Osteoblast (primary cell): Measurements from ENCODE around the gene SHISA9. TPM values are rescaled to one million over a fixed set of nuclear protein-coding genes. Genes with fewer than 3 reads are reported as not detected.

Source experiments
- DNase-seq: peaks from one replicate; pipeline ENCODE4 v3.0.0; 2011; ENCODE audit warnings: low spot score, mixed read lengths; ENCODE audit not compliant: insufficient read length; ENCODE audit errors: missing footprints
- H2AFZ ChIP-seq: 2 replicates; pipeline ENCODE4 v1.6.0; 2011; ENCODE audit warnings: mild to moderate bottlenecking, low read length
- H3K27ac ChIP-seq: 2 replicates; pipeline ENCODE4 v1.5.1; 2011; ENCODE audit warnings: mild to moderate bottlenecking, low read depth, low read length, moderate library complexity
- H3K27me3 ChIP-seq: 2 replicates; pipeline ENCODE4 v1.6.0; 2012; ENCODE audit warnings: mild to moderate bottlenecking, control low read depth, inconsistent platforms, low read length, moderate library complexity; ENCODE audit not compliant: insufficient read depth
- H3K36me3 ChIP-seq: 2 replicates; pipeline ENCODE4 v1.5.1; 2011; ENCODE audit warnings: mild to moderate bottlenecking, low read length, control low read depth, moderate library complexity; ENCODE audit not compliant: insufficient read depth
- H3K4me1 ChIP-seq: 2 replicates; pipeline ENCODE4 v1.5.1; 2011; ENCODE audit warnings: mild to moderate bottlenecking, low read length, control low read depth, moderate library complexity; ENCODE audit not compliant: insufficient read depth
- H3K4me2 ChIP-seq: 2 replicates; pipeline ENCODE4 v1.6.0; 2011; ENCODE audit warnings: mild to moderate bottlenecking, low read length; ENCODE audit not compliant: insufficient read depth
- H3K4me3 ChIP-seq: fragments of 200-600 bp; sonication (generic); 3 replicates; pipeline ENCODE4 v1.5.1; 2012; ENCODE audit warnings: mild to moderate bottlenecking, low read length, inconsistent platforms; ENCODE audit not compliant: insufficient read depth
- H3K79me2 ChIP-seq: 2 replicates; pipeline ENCODE4 v1.6.0; 2012; ENCODE audit warnings: mild to moderate bottlenecking, low read length, control low read depth, inconsistent platforms; ENCODE audit not compliant: insufficient read depth
- H3K9me3 ChIP-seq: 2 replicates; pipeline ENCODE4 v1.5.1; 2011; ENCODE audit warnings: low read depth, low read length, control low read depth
- H4K20me1 ChIP-seq: 2 replicates; pipeline ENCODE4 v1.6.0; 2012; ENCODE audit warnings: mild to moderate bottlenecking, low read length, control low read depth; ENCODE audit not compliant: insufficient read depth
- CTCF ChIP-seq: IDR thresholded peaks from 2 replicates; pipeline ENCODE4 v1.5.1; 2011; ENCODE audit warnings: mild to moderate bottlenecking, low read depth, low read length, moderate library complexity; ENCODE audit errors: extremely low read depth
- total RNA-seq: library from RNA; depleted of rRNA; stranded (reverse); fragments of >200 nt; gene quantifications from 2 replicates; pipeline ENCODE4 v1.2.3, GENCODE V29; 2012

The SHISA9 gene
- total RNA-seq, 1 donor = under 0.01 TPM

GRCh38 chr16:13269359-13269758 lies 368.0 kb downstream of the SHISA9 start:
- no peak overlapping the region for H3K27ac ChIP-seq

GRCh38 chr16:13269905-13270528 lies 368.6 kb downstream of the SHISA9 start:
- DNase-seq = no peak
- Histone ChIP-seq H3K27me3 (no peaks in the 10 kb centered on the region), H3K27ac (no peak overlapping the region), H3K9me3 (peaks cover 3% of the 10 kb centered on the region), H3K79me2 (no peaks in the 10 kb centered on the region), H3K4me3 (no peak overlapping the region), H3K4me1 (no peaks in the 10 kb centered on the region), H3K36me3 (no peaks in the 10 kb centered on the region), H3K4me2 (no peak overlapping the region), H2AFZ (no peak overlapping the region), H4K20me1 (no peaks in the 10 kb centered on the region)
- TF ChIP-seq CTCF = no peak

More at GRCh38 chr16:13269359-13269758, 368.0 kb downstream of the SHISA9 start:
- Histone ChIP-seq H3K36me3 (no peaks in the 10 kb centered on the region), H3K4me3 (no peak overlapping the region), H3K4me2 (no peak overlapping the region), H3K9me3 (no peaks in the 10 kb centered on the region), H4K20me1 (no peaks in the 10 kb centered on the region), H3K4me1 (no peaks in the 10 kb centered on the region), H3K27me3 (no peaks in the 10 kb centered on the region), H2AFZ (no peak overlapping the region), H3K79me2 (no peaks in the 10 kb centered on the region)
- no peak for TF ChIP-seq CTCF
- DNase-seq = no peak

GRCh38 chr16:13270602-13271001 lies 369.2 kb downstream of the SHISA9 start:
- Histone ChIP-seq H3K9me3 (peaks cover 3% of the 10 kb centered on the region), H2AFZ (no peak overlapping the region), H3K4me3 (no peak overlapping the region), H3K4me2 (no peak overlapping the region), H3K4me1 (no peaks in the 10 kb centered on the region), H3K79me2 (no peaks in the 10 kb centered on the region), H4K20me1 (no peaks in the 10 kb centered on the region), H3K27me3 (no peaks in the 10 kb centered on the region), H3K27ac (no peak overlapping the region), H3K36me3 (no peaks in the 10 kb centered on the region)
- no peak for DNase-seq
- TF ChIP-seq CTCF = no peak

- H3K27ac ChIP-seq = no peak overlapping the region
- peaks cover 2% of the 10 kb centered on the region for H3K9me3 ChIP-seq
- H3K4me2 ChIP-seq = no peak overlapping the region
- TF ChIP-seq CTCF = no peak
- H3K4me1 ChIP-seq = no peaks in the 10 kb centered on the region
- no peak overlapping the region for H2AFZ ChIP-seq
- no peak overlapping the region for H3K4me3 ChIP-seq
- no peaks in the 10 kb centered on the region for H3K79me2 ChIP-seq
- no peak for DNase-seq
- H3K27me3 ChIP-seq = no peaks in the 10 kb centered on the region
- no peaks in the 10 kb centered on the region for H4K20me1 ChIP-seq
- no peaks in the 10 kb centered on the region for H3K36me3 ChIP-seq
These were observed 388.1 kb downstream of the SHISA9 start for GRCh38 chr16:13289515-13289914.

Other genes with a start within 250 kb of the SHISA9 start
- 21.4 and 31.2 TPM in 2 replicates for gene CPPED1, start 97.7 kb upstream of the SHISA9 start, total RNA-seq